GM19372 (cell line): ENCODE results near the gene CDK14.
A peak's percentile ranks its signal among the peaks of the same experiment; 100 is the strongest.
"Not testable (repeated sequence)": the region's sequence is repeated elsewhere in the genome, so short reads cannot be mapped to it uniquely, and the experiment has no call there.

ENCODE experiments used
- ATAC-seq: cut with Tn5 transposase; IDR thresholded peaks from one replicate; pipeline ENCODE4 v1.9.1; 2021; ENCODE audit warnings: mild to moderate bottlenecking, low read depth, moderate library complexity; ENCODE audit not compliant: unreplicated experiment

The CDK14 gene

DNA sequence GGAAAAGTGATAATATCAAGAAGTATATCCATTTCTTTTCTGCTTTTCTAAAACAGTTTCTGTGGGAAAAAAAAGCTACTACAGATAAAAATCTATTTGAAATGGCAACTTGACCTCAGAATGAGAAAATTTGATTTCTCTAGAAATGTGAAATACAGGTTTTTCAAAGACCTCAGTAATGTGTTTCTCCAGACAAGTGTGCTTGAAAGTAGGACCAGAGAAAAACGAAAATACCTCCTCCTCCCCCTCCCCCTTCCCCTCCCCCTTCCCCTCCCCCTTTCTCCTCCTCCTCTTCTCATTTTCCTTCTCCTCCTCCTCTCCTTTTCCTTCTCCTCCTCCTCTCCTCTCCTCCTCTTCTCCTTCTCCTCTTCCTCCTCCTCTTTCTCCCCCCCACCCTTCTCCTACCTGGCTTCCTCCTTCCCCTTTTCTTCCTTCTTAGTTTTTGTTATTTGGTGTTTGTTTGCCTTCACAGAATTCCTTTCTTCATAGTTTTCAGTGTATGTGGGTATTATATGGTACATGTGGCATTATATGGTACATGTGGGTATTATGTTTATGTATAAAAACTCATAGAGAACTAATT, 179.4 kb downstream of the CDK14 start:
- ATAC-seq: no peak

DNA sequence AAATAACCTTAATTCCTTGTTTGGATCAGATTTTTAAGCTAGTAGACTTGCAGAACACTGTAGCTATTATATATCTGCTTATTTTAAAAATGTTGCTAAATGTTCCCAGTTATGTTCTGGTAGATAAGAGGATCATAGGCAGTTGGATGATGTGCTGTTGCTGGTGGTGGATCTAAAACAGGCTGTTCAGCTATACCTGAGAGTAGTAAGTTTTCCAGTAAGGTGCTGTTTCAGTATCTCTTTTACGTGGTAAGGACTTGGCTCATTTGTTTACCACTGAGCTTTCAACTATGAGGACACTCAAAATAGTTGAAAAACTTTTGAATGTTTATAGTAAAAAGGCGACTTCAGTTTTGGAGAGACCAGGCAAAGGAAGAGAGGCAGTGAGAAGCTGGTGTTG, 180.9 kb downstream of the CDK14 start:
- peak; percentile 93 for ATAC-seq

DNA sequence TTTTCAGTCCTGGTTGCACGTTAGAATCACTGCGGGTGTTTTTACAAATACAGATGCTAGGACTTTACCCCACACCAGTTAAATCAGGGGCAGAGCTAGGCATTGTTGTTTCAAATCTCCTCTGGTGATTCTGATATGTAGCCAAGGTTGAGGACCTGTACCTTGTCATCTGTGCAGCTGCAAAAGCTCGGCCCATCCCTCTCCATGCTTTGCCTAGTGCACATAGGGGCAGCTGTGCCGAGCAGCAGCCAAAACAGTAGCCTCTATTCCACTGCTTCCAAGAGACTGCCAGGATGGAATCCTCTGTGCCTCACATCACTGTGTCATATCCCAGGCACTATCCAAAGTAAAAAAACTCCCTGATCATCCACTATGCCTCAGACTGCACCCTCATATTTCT, 181.3 kb downstream of the CDK14 start:
- no peak for ATAC-seq

DNA sequence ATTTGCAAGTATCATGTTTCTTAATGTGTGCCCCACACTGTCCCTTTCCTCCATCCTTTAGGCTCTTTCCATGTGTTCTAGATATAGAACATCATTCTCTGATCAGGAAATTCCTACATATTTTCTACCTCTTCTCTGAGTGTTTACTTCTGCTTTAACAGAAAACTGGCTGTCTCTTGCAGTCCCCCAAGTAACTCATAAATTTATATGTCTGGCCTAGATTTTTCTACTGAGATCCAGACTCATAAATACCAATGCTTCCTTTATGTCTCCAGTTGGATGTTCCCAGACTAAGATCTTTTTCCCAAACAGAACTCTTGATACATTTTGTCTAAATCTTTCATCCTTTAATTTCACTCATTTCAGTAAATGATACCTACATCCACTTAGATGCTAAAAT, 181.8 kb downstream of the CDK14 start:
- no peak for ATAC-seq

DNA sequence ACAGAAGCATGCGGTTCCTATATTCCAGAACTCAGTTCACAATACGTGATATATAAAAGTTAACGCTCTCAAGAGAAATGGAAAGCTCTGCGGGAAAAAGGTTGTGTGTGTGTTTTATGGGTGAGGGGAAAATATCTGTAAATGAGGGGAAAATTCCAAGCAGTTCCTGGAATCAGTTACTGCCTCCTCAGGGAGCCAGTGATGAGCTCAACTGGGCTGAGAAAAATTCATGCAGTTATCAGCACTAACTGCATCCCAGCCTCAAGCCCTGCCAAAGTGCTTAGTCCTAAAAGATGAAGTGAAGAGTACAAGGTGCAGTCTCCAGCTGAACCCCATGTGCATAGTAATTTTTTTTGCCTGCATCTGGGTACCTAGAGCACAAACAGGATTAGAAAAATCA, 191.9 kb downstream of the CDK14 start:
- ATAC-seq: no peak

DNA sequence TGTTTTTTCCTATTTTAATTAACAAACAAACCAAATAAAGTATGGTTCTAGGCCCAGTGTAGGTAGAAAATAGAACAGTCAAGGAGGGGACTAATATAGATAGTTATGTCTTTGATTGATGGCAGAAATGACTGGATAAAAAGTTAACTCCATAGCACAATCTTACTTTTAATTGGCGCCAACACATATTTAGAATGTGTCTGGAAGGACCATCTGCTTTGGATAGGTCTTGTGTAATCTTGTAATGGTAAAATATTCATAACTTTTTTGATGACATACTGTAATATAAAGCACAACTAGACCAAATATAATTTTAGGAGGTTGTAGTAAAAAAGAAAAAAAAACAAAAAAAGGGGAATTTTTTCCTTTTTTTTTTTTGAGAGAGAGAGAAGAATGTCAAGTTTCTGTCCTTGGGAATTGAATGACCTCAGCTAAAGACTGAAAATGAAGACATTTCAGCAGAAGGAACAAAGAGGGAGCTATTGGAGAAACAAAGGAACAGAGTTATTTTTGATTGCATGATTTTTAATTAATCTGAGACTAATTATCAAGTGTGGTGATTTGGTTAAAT, 193.7 kb downstream of the CDK14 start:
- ATAC-seq: no peak

DNA sequence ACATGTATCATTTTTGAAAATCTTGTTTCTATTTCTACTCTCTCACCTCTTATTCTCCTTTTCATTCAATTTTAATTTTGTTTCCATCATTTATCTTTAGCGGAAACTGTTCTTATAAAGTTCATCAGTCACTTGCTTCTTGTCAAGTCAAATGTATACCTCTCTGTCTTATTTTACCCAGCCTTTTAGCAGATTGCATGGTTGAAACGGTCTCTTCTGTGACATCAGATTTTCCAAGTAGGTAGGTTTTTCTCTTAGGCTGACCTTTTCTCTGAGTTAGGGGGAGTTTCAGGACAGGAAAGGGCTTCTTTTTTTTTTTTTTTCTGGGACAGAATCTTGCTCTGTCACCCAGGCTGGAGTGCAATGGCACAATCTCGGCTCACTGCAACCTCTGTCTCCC, 195.5 kb downstream of the CDK14 start:
- no peak for ATAC-seq

DNA sequence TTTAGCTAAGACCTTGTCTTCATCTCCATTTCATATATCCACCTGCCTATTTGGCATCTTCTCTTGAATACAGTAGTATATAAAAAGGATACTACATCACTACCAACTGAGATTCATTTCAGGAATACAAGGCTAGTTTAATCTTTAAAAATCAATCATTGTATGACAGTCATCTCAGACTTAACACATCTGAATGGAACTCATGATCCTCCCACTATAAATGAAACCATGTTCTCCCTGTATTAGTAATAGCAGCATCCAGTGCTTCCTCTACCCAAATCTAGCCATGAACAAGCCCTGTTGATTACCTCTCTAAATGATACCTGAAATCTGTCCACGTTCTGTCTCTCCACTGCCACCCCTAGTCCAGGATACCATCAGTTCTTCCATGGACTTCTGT, 196.2 kb downstream of the CDK14 start:
- no peak for ATAC-seq

DNA sequence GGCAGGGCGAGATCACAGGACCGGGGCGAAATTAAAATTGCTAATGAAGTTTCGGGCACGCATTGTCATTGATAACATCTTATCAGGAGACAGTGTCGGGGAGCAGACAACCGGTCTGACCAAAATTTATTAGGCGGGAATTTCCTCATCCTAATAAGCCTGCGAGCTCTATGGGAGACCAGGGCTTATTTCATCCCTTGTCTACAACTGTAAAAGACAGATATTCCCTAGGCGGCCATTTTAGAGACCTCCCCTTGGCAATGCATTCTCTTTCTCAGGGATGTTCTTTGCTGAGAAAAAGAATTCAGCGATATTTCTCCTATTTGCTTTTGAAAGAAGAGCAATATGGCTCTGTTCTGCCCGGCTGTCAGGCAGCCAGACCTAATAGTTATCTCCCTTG, 198.1 kb downstream of the CDK14 start:
- ATAC-seq: not testable (repeated sequence)

DNA sequence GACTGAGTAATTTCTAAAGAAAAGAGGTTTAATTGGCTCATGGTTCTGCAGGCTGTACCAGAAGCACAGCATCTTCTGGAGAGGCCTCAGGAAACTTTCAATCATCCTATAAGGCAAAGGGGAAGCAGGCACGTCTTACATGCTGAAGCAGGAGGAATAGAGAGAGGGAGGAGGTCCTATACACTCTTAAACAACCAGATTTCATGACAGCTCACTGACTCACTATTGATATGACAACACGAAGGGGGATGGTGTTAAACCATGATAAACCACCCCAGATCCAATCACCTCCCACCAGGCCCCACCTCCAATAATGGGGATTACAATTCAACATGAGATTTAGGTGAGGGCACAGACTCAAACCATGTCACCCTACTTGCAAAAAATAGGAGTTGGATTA, 201.5 kb downstream of the CDK14 start:
- no peak for ATAC-seq

DNA sequence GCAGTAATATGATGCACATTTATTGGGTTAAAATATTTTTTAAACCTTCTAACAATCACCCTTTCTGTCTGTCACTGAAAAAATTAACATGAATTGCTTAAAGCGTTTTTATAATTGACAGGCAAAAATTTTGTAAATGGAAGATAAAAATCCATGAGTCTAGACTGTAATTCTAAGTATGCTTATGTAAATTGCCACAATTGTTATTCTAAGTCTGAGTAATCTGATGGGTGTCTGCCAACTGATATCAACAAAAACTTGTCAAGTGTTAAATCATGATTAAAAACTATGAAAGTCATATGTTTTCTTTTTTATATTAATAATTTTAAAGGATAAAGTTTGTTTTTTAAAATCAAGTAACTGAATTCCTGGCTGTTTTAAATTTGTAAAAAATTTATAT, 208.2 kb downstream of the CDK14 start:
- no peak for ATAC-seq

DNA sequence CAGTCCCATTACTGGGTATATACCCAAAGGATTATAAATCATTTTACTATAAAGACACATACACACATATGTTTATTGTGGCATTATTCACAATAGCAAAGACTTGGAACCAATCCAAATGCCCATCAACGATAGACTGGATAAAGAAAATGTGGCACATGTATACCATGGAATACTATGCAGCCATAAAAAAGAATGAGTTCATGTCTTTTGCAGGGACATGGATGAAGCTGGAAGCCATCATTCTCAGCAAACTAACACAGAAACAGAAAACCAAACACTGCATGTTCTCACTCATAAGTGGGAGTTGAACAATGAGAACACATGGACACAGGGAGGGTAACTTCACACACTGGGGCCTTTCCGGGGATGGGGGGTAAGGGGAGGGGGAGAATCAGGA, 219.4 kb downstream of the CDK14 start:
- not testable (repeated sequence) for ATAC-seq

DNA sequence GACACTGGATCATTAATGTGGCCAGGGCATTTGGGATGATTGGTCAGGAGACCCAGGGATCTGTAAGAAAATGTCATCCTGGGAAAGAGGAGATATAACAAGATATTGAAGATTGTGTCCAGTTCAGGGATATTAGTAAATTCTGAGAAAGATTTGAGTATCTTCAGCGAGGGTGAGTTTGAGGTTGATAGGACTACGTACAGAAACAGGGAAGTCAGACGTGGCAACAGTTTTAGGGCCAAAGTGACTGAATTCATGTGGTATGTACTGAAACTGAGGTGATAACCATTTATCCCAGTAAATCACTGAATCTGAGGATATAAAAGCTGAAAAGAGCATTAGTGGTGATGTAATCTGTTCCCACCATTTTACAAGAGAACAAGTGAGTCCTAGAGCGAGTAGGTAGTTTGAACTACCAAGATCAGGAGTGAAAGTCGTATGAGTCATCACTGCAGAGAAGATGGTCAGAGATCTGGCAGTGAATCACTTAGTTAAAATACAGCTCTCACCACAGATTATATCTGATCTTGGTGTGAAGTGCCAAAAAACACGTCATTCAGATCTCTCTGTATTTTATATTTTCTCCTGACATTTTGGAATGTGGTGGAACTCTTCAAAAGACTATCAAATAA, 220.5 kb downstream of the CDK14 start:
- ATAC-seq: peak; percentile 95

DNA sequence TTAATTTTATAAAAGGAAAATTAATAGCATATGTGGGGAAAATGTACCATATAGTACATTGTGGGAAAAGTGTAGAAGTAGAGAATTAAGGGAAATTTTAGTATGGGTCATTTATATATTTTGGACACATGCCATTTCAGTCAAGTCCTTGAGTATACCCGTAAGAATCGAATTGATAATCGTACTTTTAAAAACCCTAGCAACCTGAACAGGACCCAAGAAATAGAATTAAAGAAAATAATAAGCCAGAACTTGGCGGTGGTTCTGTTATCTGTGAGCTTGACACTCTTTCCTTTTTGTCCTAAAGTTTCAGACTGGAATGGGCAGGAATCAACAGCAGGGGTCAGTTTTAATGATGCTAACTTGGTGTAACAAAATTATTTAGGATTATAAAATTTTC, 221.0 kb downstream of the CDK14 start:
- ATAC-seq: no peak

DNA sequence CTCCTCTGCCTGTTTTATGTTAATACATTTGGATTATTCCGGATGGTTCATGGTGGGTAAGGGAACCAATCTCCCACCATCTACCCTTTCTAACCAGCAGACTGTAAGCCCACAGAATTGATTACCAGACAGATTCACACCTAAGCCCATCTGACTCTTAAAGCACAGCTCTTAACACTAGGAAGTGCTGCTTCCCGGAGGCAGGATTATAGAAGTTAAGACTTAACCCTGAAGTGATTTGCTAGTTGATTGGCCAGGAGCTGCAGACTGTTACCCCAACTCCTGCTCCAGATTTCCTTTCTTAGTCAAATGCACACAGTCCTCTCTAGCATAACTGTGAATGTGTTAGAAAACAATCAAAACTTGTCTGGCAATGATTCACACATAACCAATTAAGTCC, 221.7 kb downstream of the CDK14 start:
- no peak for ATAC-seq

DNA sequence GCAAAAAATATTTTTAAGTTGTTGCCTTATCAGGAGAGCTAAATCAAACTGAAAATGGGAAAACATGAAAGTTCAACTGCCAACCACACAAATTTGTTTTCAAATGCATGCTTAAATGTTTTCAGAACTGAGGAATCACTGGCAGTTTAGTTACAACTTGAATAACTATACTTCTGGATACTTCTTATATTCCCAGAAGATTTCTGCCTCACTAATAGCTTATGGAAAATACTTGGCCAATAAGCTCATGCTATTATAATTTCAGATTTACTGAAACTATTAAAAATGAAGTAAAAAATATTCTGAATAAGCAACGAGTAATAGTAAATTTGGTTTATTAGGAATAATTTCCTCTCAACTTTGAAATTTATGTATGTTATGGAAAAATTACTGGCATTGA, 222.2 kb downstream of the CDK14 start:
- no peak for ATAC-seq

DNA sequence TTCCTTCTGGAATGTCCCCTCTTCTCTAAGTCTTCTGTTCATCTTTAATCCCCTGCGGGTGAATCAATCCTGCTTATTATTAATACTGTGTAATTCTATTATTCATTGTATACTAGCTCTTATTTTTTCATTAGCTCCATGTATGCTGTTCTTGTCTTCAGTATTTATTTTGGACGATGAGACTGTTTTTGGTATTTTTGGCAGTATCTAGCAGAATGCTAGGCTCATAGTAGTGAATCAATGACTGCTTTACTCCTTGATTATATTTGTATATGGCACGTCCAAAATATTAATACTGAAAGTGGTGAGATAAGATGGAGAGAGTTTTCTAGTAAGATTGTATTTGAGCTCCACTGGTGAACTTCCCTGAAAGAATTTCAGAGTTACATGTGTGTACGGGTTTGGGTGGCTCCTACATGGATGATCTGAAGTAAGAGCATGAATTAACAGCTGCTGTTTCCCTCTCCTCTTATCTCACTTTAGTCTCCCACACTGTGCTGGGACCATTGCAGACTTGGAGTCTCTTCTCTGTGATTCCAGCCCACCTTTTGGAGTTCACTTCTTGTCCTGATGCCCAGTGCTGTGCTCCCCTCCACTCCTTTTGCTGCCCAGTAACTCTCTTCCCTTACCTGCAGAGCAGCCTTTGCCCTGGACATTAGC, 226.0 kb downstream of the CDK14 start:
- ATAC-seq: no peak

DNA sequence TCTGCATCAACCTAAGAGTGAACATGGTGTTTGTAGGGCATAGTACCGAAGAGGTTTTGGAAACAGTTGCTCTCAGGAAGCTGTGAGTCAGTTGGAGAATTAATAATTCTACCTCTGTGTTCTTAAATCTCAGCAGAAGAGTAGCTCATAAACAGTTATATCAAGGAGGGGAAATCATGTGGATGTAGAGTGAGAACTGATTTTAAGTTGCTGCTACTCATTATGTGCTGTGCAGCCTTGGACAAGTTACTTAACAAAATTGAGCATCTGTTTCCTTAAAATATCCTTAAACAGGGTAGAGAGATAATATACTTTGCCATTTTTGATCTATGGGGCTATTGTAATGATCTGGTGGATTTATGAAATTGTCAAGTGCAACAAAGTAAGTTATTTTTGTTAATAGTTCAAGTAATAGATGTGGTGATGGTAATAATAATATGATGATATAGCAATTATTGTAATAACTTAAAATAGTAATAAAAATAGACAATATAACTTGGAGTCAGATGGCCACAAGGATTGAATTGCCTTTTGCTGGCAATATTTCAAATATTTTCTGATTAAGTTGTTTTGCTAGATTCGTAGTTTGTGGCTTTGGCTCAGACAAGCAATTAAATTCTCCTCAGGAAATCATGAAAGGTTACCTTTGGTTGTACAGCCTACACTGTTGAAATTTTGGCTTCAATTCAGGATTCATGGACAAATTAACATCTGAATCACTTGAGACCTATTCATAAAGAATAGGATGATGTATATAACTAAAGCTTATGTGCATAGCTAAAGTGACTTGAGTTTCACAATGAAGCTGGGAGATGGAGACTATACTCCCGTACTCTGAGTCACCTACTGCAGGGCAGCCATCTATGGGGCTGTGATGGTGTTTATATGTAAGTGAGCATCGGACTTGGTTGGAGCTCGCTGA, 228.5 kb downstream of the CDK14 start:
- ATAC-seq: no peak

DNA sequence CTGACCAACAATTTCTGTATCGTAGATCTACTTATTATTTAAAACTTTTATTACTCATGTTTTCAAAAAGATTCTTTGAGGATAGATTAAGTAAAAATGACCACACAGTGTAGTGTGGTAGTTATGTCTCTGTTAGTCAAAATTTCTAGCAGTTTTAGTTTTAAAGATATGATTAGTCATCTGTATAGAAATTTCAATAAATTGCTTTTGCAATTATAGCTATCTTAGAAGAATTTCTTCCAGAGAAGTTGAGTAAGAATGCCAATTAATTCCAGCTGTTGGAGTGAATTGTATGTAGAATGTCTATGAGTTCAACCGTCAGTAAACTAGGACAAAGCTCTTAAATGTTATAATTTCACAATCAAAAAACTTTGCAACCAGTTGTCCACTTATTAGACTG, 229.7 kb downstream of the CDK14 start:
- no peak for ATAC-seq

DNA sequence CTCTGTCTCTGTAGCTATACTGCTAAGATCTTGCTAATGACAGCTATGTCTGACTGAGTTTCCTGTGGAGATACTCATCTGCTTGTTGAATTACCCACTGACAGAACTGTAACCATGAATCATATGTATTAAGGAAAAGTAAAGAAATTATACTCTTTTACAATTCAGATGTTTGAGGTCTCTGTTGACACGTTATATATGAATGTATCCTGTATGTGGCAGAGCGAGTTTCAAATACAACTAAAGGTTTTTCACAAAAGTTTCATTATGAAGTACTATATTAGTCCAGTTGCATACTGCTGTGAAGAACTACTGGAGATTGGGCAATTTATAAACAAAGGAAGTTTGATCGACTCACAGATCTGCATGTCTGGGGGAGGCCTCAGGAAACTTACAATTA, 232.5 kb downstream of the CDK14 start:
- no peak for ATAC-seq

DNA sequence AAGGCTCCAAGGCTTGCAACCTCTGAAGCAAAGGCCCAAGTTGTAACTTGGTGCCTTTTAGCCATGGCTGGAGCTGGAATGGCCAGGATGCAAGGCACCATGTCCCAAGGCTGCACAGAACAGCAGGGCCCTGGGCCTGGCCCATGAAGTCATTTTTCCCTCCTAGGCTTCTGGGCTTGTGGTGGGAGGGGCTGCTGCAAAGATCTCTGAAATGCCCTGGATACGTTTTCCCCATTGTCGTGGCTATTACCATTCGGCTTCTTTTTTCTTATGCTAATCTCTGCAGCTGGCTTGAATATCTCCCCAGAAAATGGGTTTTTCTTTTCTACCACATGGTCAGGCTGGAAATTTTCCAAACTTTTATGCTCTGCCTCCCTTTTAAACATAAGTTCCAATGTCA, 234.2 kb downstream of the CDK14 start:
- no peak for ATAC-seq
